ENCODE results near the gene KDF1.

Gene KDF1

GRCh38 chr1:26915204-26915842, 44.9 kb downstream of the KDF1 start:
- no peak for DNase-seq (ENCODE audit: low read depth)

GRCh38 chr1:26913754-26914619, 46.3 kb downstream of the KDF1 start, which contains the start of gene NR0B2:
Gene NR0B2 (minus strand): TSS chr1:26913975. CDS start chr1:26913940, 35 bp downstream.
- no peak for DNase-seq (ENCODE audit: low read depth)

- no peak for DNase-seq (ENCODE audit: low read depth)
These were observed 46.9 kb downstream of the KDF1 start for GRCh38 chr1:26913389-26913753.

GRCh38 chr1:26912147-26912490, 48.1 kb downstream of the KDF1 start:
- no peak for DNase-seq (ENCODE audit: low read depth)

DNA sequence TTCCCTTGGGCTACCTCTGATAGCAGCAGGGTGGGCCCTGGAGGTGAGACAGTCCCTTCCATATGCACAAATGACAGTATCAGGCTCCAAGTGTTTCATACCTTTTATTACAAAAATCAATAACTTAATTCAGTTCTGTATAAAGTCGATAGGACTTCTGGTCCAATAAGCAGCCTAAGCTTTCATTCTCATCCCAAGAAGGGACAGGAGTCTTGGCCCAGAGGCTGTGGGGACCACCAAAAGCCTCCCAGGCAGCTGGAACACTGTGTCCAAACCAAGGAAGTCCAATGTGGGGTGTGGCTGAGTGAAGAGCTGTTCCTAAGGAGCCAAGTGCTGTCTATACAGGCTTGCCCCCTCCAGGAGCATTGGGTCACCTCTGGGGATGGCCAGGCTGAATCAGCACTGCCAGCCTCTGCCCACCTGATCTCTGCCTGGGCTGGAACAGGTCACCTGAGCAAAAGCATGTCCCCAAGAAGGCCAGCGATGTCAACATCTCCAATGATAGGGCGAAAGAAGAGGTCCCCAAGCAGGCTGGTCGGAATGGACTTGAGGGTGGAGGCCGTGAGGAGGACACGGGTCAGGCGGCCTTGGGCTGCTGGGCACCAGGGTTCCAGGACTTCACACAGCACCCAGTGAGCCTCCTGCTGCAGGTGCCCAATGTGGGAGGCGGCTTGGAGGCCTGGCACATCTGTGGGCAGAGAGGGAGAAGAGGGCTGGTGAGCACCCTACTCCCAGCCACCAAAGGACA, 48.7 kb downstream of the KDF1 start:
- DNase-seq (ENCODE audit: low read depth) = no peak

DNA sequence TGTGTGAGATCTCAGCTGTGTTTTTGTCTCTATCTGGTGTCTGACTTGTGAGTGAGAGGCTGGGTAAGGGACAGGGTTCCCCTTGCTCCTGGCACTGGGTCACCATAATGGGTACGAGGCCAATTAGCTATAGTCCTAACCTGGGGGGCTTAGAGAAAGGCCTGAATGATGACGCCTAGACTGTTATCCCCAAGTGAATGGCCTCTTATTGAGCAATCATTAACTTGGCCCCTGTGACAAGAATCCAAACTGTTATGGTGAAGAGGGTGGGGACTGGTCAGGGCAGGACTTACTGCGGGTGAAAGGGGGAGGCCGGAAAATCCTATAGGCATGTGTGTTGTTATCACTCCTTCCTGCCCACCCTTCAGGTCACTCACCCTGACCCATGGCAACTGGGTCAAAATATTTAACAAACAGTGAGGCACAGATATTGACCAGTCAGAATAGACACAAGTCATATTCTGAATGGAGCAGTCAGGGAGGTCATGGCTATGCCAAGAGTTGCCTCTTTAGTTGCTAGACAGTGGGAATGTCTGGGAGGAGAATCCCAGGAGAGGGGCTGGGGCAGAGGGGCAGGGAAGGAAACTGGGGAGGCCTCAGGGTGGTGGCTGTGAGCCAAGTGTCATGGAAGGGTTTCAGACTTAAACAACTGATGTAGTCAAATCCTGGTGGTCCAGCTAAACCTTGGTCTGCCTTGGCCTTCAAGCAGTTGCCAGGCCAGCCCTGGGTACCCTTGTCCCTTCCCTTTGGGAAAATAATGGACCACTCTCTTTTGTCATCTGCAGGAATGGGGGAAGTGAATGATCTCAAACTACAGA, 49.7 kb downstream of the KDF1 start:
- DNase-seq (ENCODE audit: low read depth) = no peak

GRCh38 chr1:26909951-26910342, 50.3 kb downstream of the KDF1 start:
- no peak for DNase-seq (ENCODE audit: low read depth)

DNA sequence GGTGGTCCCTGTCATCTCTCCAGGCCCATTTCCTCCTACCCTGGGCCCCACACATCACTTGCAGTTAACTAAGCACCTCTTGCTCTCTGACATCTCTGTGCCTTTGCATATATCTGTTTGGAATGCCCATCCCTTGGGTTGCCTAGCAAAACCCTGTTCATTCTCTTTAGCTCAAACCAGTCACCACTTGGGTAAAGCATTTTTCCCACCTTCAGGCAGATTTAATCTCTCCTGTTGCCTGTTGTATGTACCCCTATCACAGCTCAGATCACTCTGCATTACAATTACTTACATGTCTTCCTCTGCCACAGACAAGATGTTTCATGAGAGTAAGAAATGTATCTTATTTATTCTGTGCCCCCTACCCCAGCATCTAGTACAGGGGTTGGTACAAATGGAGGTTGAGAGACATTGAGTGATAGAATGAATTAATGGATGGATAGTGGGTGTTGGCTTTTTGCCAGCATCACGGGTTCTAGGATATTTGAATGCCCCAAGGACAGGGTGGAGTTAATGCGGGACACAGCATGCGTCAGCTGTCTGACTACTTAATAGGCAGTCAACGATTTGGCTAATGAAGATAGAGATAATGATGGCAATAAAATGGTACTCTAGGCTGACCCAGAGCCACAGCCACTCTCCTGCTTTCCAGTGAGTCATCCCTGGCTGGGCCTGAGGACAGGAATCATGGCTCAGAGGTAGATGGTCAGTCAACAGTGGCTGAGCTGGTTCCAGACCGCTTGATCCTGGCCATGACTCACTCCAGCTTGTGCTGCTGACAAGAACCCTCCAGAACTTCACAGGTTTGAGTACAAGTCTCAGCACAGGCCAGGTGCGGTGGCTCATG, 53.0 kb downstream of the KDF1 start:
- DNase-seq (ENCODE audit: low read depth) = peak; percentile 94

- no peak for DNase-seq (ENCODE audit: low read depth)
These were observed 59.3 kb downstream of the KDF1 start for GRCh38 chr1:26900815-26901511.

GRCh38 chr1:26900001-26900814, 60.1 kb downstream of the KDF1 start, which contains the start of gene GPATCH3:
Gene GPATCH3 (minus strand): TSS chr1:26900467. CDS start chr1:26900442, 25 bp downstream.
- peak; percentile 92 for DNase-seq (ENCODE audit: low read depth)
